Measurements from ENCODE around the gene CDS2. TPM values are rescaled to one million over a fixed set of nuclear protein-coding genes. Genes with fewer than 3 reads are reported as not detected.

The CDS2 gene
- total and polyA plus RNA-seq, 10 of the 15 experiments (the other 5 are each of a cell fraction or from before 2014, with no cell fraction given), result 11.5 to 94.7 (median 23.1) TPM

GRCh38 chr20:5211803-5212714 is 85.3 kb downstream of the CDS2 start:
- RAD21 ChIA-PET (ENCODE audit: unreplicated experiment), result interaction anchor here (1.6 to 1.7 kb wide), 2 partner anchors 20 to 86 kb away, joined by 3 to 8 read pairs; partner anchors contain the start of gene CDS2
- intact Hi-C loops (cut with micrococcal nuclease; ENCODE audit: unreplicated experiment) (no loop called here), in situ Hi-C loops (cut with MboI) (no loop called here)
- Histone ChIP-seq H3K4me3 (no peak overlapping the region), H3K9ac (ENCODE audit: control insufficient read depth, insufficient read depth, low read length) (no peak overlapping the region), H3K27me3 (replicated peaks in 1 of 2; ENCODE audit: control insufficient read depth in 2 of 2, insufficient read depth in 2 of 2, low read length in 1 of 2) (no peaks in the 10 kb centered on the region), H3K27ac (ENCODE audit: control insufficient read depth, insufficient read depth) (no peak overlapping the region), H3K79me2 (ENCODE audit: control insufficient read depth, insufficient read depth, low read length) (no peaks in the 10 kb centered on the region), H3K36me3 (ENCODE audit: control insufficient read depth in 2 of 2, insufficient read depth in 2 of 2, low read length in 1 of 2) (no peaks in the 10 kb centered on the region; a peak in 1 of 4 replicates), H3K9me3 (replicated peaks; ENCODE audit: control insufficient read depth, insufficient read depth, low read length) (no peaks in the 10 kb centered on the region), H4K20me1 (ENCODE audit: control insufficient read depth, insufficient read depth) (no peaks in the 10 kb centered on the region), H3K4me1 (ENCODE audit: control insufficient read depth, insufficient read depth, low read length) (no peaks in the 10 kb centered on the region), H2AFZ (ENCODE audit: control insufficient read depth, low read depth, low read length) (no peak overlapping the region), H3K4me2 (ENCODE audit: control insufficient read depth, insufficient read depth) (no peak overlapping the region)
- SMC1A ChIA-PET (ENCODE audit: uncharacterized antibody, unreplicated experiment), result interaction anchor here (0.7 to 1.8 kb wide), 5 partner anchors 9 to 235 kb away, joined by 3 to 9 read pairs (median 3); partner anchors contain the start of genes CDS2 and PCNA
- TF ChIP-seq RELA (IDR thresholded peaks at IDR 0.05; ENCODE audit: borderline replicate concordance, partially characterized antibody) (no peak), FOXM1 (IDR thresholded peaks at IDR 0.05; ENCODE audit: low read depth, low read length) (no peak), CREB1 (IDR thresholded peaks at IDR 0.05; ENCODE audit: low read depth) (no peak), RAD21 (IDR thresholded peaks at IDR 0.05; ENCODE audit: insufficient read depth, low read depth, low read length) (no peak)
- DNase-seq (ENCODE audit: low read depth, low spot score) (no peak), ATAC-seq (no peak), FAIRE-seq (no peak)
- 87% methylated on average over 8 of the region's 8 CpGs for WGBS (ENCODE audit: insufficient coverage, insufficient replicate concordance, low lambda C conversion rate, missing lambda C conversion rate)
- no TSS peak for BruUV-seq (replicated peaks)
- POLR2A ChIA-PET, result no interaction called here
- CTCF ChIA-PET, result interaction anchor here (1.4 to 8.7 kb wide), 5 partner anchors 11 to 238 kb away, joined by 3 to 114 read pairs (median 8); partner anchors contain the start of gene CDS2

GRCh38 chr20:5212907-5213487 is 86.2 kb downstream of the CDS2 start:
- Histone ChIP-seq H3K27ac (ENCODE audit: control insufficient read depth, insufficient read depth) (no peak overlapping the region), H3K36me3 (ENCODE audit: control insufficient read depth in 2 of 2, insufficient read depth in 2 of 2, low read length in 1 of 2) (no peaks in the 10 kb centered on the region; a peak in 1 of 4 replicates), H3K4me3 (no peak overlapping the region), H3K4me2 (ENCODE audit: control insufficient read depth, insufficient read depth) (no peak overlapping the region), H3K79me2 (ENCODE audit: control insufficient read depth, insufficient read depth, low read length) (no peaks in the 10 kb centered on the region), H3K9me3 (replicated peaks; ENCODE audit: control insufficient read depth, insufficient read depth, low read length) (no peaks in the 10 kb centered on the region), H3K27me3 (replicated peaks in 1 of 2; ENCODE audit: control insufficient read depth in 2 of 2, insufficient read depth in 2 of 2, low read length in 1 of 2) (no peaks in the 10 kb centered on the region), H2AFZ (ENCODE audit: control insufficient read depth, low read depth, low read length) (no peak overlapping the region), H4K20me1 (ENCODE audit: control insufficient read depth, insufficient read depth) (no peaks in the 10 kb centered on the region), H3K4me1 (ENCODE audit: control insufficient read depth, insufficient read depth, low read length) (no peaks in the 10 kb centered on the region), H3K9ac (ENCODE audit: control insufficient read depth, insufficient read depth, low read length) (no peak overlapping the region)
- no peak for ATAC-seq
- 63% methylated on average over 2 of the region's 2 CpGs for WGBS (ENCODE audit: insufficient coverage, insufficient replicate concordance, low lambda C conversion rate, missing lambda C conversion rate)
- CTCF ChIA-PET, result interaction anchor here (2.8 kb wide), 1 partner anchor 10 kb away, joined by 11 read pairs; no protein-coding TSS in a partner anchor
- no peak for FAIRE-seq
- SMC1A ChIA-PET (ENCODE audit: uncharacterized antibody, unreplicated experiment), result interaction anchor here (1.1 to 1.8 kb wide), 2 partner anchors 10 to 93 kb away, joined by 3 to 9 read pairs; partner anchors contain the start of gene PCNA
- no peak for DNase-seq (ENCODE audit: low read depth, low spot score)
- POLR2A ChIA-PET, result no interaction called here
- BruUV-seq (replicated peaks), result no TSS peak
- intact Hi-C loops (cut with micrococcal nuclease; ENCODE audit: unreplicated experiment) (no loop called here), in situ Hi-C loops (cut with MboI) (no loop called here)
- TF ChIP-seq HSF1 (IDR thresholded peaks at IDR 0.05; ENCODE audit: low read depth, low read length) (no peak), HDAC6 (IDR thresholded peaks at IDR 0.05; ENCODE audit: unreplicated experiment) (no peak), DPF2 (IDR thresholded peaks at IDR 0.05) (no peak), TCF3 (IDR thresholded peaks at IDR 0.05; ENCODE audit: borderline replicate concordance, insufficient read depth, low read depth, low read length) (no peak), ZNF24 (IDR thresholded peaks at IDR 0.05) (no peak), SMAD5 (IDR thresholded peaks at IDR 0.05; ENCODE audit: low read depth) (no peak), NR2C1 (IDR thresholded peaks at IDR 0.05) (no peak)
- TF ChIP-seq, protein P1, sequence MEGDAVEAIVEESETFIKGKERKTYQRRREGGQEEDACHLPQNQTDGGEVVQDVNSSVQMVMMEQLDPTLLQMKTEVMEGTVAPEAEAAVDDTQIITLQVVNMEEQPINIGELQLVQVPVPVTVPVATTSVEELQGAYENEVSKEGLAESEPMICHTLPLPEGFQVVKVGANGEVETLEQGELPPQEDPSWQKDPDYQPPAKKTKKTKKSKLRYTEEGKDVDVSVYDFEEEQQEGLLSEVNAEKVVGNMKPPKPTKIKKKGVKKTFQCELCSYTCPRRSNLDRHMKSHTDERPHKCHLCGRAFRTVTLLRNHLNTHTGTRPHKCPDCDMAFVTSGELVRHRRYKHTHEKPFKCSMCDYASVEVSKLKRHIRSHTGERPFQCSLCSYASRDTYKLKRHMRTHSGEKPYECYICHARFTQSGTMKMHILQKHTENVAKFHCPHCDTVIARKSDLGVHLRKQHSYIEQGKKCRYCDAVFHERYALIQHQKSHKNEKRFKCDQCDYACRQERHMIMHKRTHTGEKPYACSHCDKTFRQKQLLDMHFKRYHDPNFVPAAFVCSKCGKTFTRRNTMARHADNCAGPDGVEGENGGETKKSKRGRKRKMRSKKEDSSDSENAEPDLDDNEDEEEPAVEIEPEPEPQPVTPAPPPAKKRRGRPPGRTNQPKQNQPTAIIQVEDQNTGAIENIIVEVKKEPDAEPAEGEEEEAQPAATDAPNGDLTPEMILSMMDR (IDR thresholded peaks at IDR 0.05 in 2 of 3, conservative IDR thresholded peaks at IDR 0.05 in 1 of 3; ENCODE audit: control insufficient read depth in 2 of 3, extremely low read depth in 1 of 3, insufficient read depth in 1 of 3, low read depth in 3 of 3, low read length in 3 of 3), result no peak
- RAD21 ChIA-PET (ENCODE audit: unreplicated experiment), result no interaction called here

All from GM12878 (cell line).